Pancreas (tissue), 10 donors: ENCODE measurements around the gene MAGI1. TPM values are rescaled to one million over a fixed set of nuclear protein-coding genes. Genes with fewer than 3 reads are reported as not detected.

ENCODE experiments used
- ATAC-seq, 4 donors: fragments of 200-7000 bp; cut with Tn5 transposase; one replicate each; pipeline versions ENCODE4 v1.8.0 to v1.9.1; 2020; ENCODE audit warnings: mild to moderate bottlenecking in 4 of 4, moderate library complexity in 4 of 4
- DNase-seq, 6 donors: peaks; one replicate each; pipeline ENCODE4 v3.0.0-alpha.2; 2020
- FAIRE-seq: peaks from 2 replicates; lab custom pipeline; 2012; peaks lifted over from hg19 to GRCh38; lab: Jason Lieb, UNC
- H3K27ac ChIP-seq, 4 donors: fragments of 200-600 bp; sonication (generic); 1 replicate in 3 of 4; 2 replicates in 1 of 4; pipeline versions ENCODE4 v1.5.0 to v1.8.0; 2020
- H3K27me3 ChIP-seq, 4 donors: fragments of 200-600 bp; one replicate each; pipeline ENCODE4 v1.8.0; 2021
- H3K36me3 ChIP-seq, 3 donors: fragments of 200-600 bp; sonication (generic) in 1 of 3; one replicate each; pipeline versions ENCODE4 v1.5.0 to v1.8.0; 2020 to 2021
- H3K4me1 ChIP-seq, 3 donors: fragments of 200-600 bp; one replicate each; pipeline ENCODE4 v1.8.0; 2021
- H3K4me3 ChIP-seq, 4 donors: fragments of 200-600 bp; sonication (generic) in 2 of 4; one replicate each; pipeline versions ENCODE4 v1.5.0 to v1.8.0; 2020 to 2021
- H3K9me3 ChIP-seq, 4 donors: fragments of 200-600 bp; one replicate each; pipeline ENCODE4 v1.8.0; 2021
- WGBS, 2 donors: extraction: QIAGEN DNeasy Blood & Tissue Kit; methylation state at CpG; one replicate each; pipeline ENCODE4 v1.1.7; 2013; 5-methylcytosine and 5-hydroxymethylcytosine counted together
- intact Hi-C, 3 donors: fragments of 100-400 bp; cut with DNase I; formaldehyde crosslinking; loops; one replicate each; pipeline versions ENCODE4 v1.11.1 to v1.14.2; 2022
- polyA plus RNA-seq, 2 donors: library from polyadenylated mRNA; stranded (reverse); fragments of 200-250 nt; gene quantifications; one replicate each; pipeline ENCODE4 v1.2.3, GENCODE V29; 2013
- total RNA-seq, 6 donors: library from RNA; stranded (reverse); fragmentation: NEBNext Ultra II Directional in 4 of 6; extraction: Animal tissue kit (Norgen Biotek cat#: 25700) in 4 of 6; gene quantifications; one replicate each; pipeline versions ENCODE4 v1.2.1 to v1.2.4, GENCODE V29; 2021 to 2023
- TF ChIP-seq, protein P1 (sequence below), 4 donors: fragments of 200-600 bp; sonication (generic) in 3 of 4; IDR thresholded peaks; one replicate each; pipeline versions ENCODE4 v1.5.0 to v1.8.0; 2021; ENCODE audit warnings: antibody characterized with exemption in 4 of 4
- donor health status: healthy with polysubstance abuse.
- donor health status: DM: no; HTN: no; CAD: no; lungs with moderate emphysema.
- donor health status: DM: no; HTN: no; CAD: no.
- donor health status: control.
- donor health status: control.
- donor health status: Bipolar disorder and iron deficiency.
- donor health status: DM: yes; HTN: yes; CAD: no.
- donor health status: DM: no; HTN: no; CAD: no.
- donor health status: DM: no; HTN: no; CAD: no.
- donor health status: DM: yes; HTN: yes; CAD: no.

Gene MAGI1
- total and polyA plus RNA-seq, 8 donors, result 19.7 to 45.1 (median 28.0) TPM

DNA sequence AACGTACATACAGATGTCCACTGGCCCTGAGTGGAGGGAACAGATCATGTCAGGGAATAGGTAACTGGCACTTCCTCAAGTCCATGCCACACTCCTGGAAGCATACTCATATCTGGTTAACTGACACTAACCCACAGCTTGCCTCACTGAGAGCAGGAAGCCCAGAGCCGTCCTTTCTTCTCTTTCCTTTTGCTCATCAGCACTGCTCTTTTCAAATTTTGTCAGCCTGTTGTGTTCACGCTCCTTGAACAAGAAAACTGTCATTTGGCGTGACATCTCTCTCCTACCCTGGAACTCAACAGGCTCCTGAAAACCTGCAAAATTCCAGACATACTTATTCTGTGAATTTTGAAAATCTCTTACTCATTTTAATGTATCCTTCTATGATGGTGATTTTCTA is 360.2 kb downstream of the MAGI1 start:
- TF ChIP-seq, protein P1, sequence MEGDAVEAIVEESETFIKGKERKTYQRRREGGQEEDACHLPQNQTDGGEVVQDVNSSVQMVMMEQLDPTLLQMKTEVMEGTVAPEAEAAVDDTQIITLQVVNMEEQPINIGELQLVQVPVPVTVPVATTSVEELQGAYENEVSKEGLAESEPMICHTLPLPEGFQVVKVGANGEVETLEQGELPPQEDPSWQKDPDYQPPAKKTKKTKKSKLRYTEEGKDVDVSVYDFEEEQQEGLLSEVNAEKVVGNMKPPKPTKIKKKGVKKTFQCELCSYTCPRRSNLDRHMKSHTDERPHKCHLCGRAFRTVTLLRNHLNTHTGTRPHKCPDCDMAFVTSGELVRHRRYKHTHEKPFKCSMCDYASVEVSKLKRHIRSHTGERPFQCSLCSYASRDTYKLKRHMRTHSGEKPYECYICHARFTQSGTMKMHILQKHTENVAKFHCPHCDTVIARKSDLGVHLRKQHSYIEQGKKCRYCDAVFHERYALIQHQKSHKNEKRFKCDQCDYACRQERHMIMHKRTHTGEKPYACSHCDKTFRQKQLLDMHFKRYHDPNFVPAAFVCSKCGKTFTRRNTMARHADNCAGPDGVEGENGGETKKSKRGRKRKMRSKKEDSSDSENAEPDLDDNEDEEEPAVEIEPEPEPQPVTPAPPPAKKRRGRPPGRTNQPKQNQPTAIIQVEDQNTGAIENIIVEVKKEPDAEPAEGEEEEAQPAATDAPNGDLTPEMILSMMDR (IDR thresholded peaks at IDR 0.05), result no peak
- no peak for DNase-seq
- Histone ChIP-seq H3K9me3 (no peaks in the 10 kb centered on the region), H3K27ac (no peak overlapping the region), H3K4me1 (peaks cover 0 to 3% (median 0%) of the 10 kb centered on the region in 3 donors), H3K4me3 (no peak overlapping the region), H3K27me3 (no peaks in the 10 kb centered on the region), H3K36me3 (no peaks in the 10 kb centered on the region)
- intact Hi-C loops, result no loop called here
- no peak for FAIRE-seq
- no peak for ATAC-seq
- 90% methylated on average over 4 of the region's 4 CpGs for WGBS, 2 donors

DNA sequence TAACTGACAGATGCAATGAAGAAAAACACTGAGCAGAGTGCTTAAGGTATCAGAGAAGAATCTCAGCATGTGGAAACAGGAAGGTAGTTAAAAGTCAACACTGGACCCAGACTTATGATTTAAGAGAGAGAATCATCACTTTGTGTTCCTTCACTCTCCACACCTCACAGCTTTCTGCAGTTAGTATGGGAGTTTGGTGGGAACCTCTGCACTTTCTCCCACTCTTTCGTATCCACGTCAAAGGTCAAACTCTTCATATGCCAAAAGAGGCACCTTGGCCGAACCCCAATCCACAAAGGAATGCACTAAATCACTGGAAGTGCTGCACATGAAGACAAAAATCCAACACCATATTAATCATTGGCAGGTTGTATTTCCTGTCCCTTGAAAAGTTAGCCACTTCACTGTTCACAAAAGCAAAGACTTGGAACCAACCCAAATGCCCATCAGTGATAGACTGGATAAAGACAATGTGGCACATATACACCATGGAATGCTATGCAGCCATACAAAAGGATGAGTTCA is 361.2 kb downstream of the MAGI1 start:
- H3K9me3 ChIP-seq, result no peaks in the 10 kb centered on the region
- H3K27me3 ChIP-seq, result no peaks in the 10 kb centered on the region
- H3K27ac ChIP-seq, result no peak overlapping the region
- TF ChIP-seq, protein P1 (IDR thresholded peaks at IDR 0.05), result no peak
- no peak for FAIRE-seq
- H3K4me3 ChIP-seq, result no peak overlapping the region
- 74 to 75% methylated on average over 3 of the region's 3 CpGs for WGBS, 2 donors
- ATAC-seq, result no peak
- intact Hi-C loops, result no loop called here
- DNase-seq, result no peak
- no peaks in the 10 kb centered on the region for H3K36me3 ChIP-seq
- peaks cover 0 to 3% (median 0%) of the 10 kb centered on the region in 3 donors for H3K4me1 ChIP-seq

DNA sequence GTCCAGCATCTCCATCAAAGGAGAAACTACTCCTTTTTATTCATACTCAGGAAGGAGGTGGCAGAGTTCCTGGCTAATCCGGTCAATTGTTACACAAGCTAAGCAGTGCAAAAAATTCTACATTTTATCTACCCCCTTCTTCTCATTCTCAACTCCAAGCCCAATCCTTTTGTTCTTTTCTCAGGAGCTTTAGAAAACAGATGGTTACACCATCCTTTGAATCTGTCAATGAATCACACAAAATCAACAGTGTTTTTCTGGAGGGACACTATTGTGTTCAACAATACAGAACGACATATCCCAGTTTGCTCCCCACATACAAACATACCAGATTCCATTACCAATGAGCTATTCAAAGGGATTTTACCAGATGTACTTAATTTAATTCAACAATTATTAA is 362.1 kb downstream of the MAGI1 start:
- 77 to 78% methylated on average over 2 of the region's 2 CpGs for WGBS, 2 donors
- Histone ChIP-seq H3K9me3 (no peaks in the 10 kb centered on the region), H3K27me3 (no peaks in the 10 kb centered on the region), H3K4me3 (no peak overlapping the region), H3K4me1 (peaks cover 0 to 3% (median 0%) of the 10 kb centered on the region in 3 donors), H3K27ac (no peak overlapping the region), H3K36me3 (no peaks in the 10 kb centered on the region)
- TF ChIP-seq, protein P1 (IDR thresholded peaks at IDR 0.05), result no peak
- intact Hi-C loops, result no loop called here
- no peak for ATAC-seq
- DNase-seq, result no peak
- no peak for FAIRE-seq

DNA sequence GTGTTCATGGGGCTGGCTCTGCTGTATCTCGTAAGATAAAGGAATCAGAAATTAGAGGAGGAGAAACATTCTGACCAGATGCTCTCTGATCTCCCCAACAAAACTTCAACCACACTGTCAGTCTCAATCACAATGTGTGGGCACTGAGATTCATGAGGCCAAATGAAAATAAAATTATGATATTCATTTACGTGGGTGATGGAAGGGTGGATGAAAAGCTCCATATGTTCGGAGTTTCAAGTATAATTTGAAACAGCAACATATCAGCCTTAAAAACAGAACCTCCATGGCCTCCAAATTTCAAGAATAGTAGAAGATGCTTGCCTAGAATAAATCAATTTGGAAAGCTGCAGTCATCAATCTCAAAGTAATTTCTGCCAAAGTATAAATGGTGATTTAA is 363.7 kb downstream of the MAGI1 start:
- H3K4me3 ChIP-seq, result no peak overlapping the region
- ATAC-seq (no peak), FAIRE-seq (no peak), DNase-seq (no peak)
- H3K9me3 ChIP-seq, result no peaks in the 10 kb centered on the region
- intact Hi-C loops, result no loop called here
- no peaks in the 10 kb centered on the region for H3K27me3 ChIP-seq
- no peak overlapping the region for H3K27ac ChIP-seq
- 84 to 91% methylated on average over 3 of the region's 3 CpGs for WGBS, 2 donors
- H3K4me1 ChIP-seq, result peaks cover 0 to 3% (median 0%) of the 10 kb centered on the region in 3 donors
- TF ChIP-seq, protein P1 (IDR thresholded peaks at IDR 0.05), result no peak
- no peaks in the 10 kb centered on the region for H3K36me3 ChIP-seq

DNA sequence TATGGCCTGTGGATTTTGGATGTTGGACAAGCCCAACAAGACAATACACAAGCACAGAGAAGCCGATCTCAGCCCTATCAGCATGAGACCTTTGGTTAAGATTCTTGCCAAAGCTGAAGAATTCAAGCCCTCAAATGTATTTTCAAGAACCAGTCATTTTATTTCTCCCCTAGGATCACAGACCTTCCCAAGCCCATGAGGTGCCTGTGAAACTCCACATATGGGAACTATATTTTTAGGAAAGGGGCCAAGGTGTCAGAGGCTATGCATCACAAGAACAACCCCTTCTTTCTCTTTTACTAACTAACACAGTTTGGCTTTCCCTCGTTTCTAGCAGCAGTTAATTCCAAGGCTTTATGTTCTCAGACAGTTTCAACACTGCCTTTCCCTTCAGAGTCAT is 364.5 kb downstream of the MAGI1 start:
- intact Hi-C loops, result no loop called here

More for the DNA sequence above, 364.5 kb downstream of the MAGI1 start:
- H3K27ac ChIP-seq, result no peak overlapping the region
- no peak for DNase-seq
- no peak for FAIRE-seq
- no peaks in the 10 kb centered on the region for H3K27me3 ChIP-seq
- H3K9me3 ChIP-seq, result no peaks in the 10 kb centered on the region
- H3K4me3 ChIP-seq, result no peak overlapping the region
- WGBS, 2 donors, result 35 to 44% methylated on average over 2 of the region's 2 CpGs
- TF ChIP-seq, protein P1 (IDR thresholded peaks at IDR 0.05), result no peak
- H3K4me1 ChIP-seq, result peaks cover 0 to 3% (median 0%) of the 10 kb centered on the region in 3 donors
- ATAC-seq, result no peak
- H3K36me3 ChIP-seq, result no peaks in the 10 kb centered on the region
